ENCODE results near the gene ENTPD3.

Gene ENTPD3

DNA sequence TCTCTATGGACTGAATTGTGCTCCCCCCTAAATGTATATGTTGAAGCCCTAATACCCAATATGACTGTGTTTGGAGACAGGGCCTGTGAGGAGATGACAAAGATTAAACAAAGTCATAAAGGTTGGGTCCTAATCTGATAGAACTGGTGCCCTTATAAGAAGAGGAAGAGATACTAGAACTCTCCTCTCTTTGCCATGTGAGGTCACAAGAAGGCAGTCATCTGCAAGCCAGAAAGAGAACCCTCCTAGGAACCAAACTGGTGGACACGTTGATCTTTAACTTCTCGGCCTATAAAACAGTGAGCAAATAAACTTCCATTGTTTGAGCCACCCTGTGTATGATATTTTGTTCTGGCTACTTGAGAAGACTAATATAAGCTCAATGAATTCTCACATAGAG is 31.6 kb upstream of the ENTPD3 start:
- DNase-seq, result no peak
- TF ChIP-seq, protein P1, sequence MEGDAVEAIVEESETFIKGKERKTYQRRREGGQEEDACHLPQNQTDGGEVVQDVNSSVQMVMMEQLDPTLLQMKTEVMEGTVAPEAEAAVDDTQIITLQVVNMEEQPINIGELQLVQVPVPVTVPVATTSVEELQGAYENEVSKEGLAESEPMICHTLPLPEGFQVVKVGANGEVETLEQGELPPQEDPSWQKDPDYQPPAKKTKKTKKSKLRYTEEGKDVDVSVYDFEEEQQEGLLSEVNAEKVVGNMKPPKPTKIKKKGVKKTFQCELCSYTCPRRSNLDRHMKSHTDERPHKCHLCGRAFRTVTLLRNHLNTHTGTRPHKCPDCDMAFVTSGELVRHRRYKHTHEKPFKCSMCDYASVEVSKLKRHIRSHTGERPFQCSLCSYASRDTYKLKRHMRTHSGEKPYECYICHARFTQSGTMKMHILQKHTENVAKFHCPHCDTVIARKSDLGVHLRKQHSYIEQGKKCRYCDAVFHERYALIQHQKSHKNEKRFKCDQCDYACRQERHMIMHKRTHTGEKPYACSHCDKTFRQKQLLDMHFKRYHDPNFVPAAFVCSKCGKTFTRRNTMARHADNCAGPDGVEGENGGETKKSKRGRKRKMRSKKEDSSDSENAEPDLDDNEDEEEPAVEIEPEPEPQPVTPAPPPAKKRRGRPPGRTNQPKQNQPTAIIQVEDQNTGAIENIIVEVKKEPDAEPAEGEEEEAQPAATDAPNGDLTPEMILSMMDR (IDR thresholded peaks at IDR 0.05; ENCODE audit: low read depth, low read length), result no peak
- H3K27me3 ChIP-seq, result no peaks in the 10 kb centered on the region
- no peaks in the 10 kb centered on the region for H3K36me3 ChIP-seq
- no peak overlapping the region for H3K4me3 ChIP-seq (ENCODE audit: low read depth, low read length)
- no peaks in the 10 kb centered on the region for H3K9me3 ChIP-seq
- no peaks in the 10 kb centered on the region for H3K4me1 ChIP-seq

DNA sequence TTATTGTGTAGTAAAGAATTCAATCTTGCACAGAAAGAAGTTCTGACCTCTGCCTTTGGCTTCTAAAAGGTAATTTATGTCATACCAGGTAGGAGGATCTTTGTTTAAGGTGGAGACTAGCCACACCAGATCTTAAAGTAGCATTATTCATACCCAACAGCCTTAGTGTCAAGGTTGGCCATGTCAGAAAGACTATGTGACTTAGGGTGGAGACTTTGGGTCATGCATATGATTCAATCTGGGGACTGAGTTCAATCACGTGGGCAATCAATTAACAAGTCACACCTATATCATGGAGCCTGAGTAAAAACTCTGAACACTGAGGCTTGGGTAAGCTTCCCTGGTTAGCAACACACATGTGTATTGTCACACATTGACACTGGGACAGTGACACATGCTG is 28.5 kb upstream of the ENTPD3 start:
- H3K9me3 ChIP-seq, result no peaks in the 10 kb centered on the region
- H3K4me3 ChIP-seq (ENCODE audit: low read depth, low read length), result no peak overlapping the region
- TF ChIP-seq, protein P1 (IDR thresholded peaks at IDR 0.05; ENCODE audit: low read depth, low read length), result no peak

DNA sequence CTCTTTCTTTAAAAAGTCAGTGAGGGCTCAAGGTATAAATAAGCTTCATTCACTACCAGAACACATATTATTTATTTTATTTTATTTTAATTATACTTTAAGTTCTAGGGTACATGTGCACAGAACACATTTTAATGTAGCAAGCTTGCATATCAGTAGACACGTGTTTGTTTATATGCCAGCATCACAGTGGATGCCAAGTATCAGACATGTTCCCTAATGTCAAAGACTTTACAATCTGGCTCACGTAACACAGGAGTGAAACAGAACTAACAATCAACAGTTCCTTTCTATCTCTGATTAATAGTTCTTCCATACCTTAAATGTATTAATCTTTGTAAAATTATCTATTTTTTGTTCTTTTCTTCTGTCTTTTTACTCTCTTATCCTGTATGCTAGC is 23.3 kb upstream of the ENTPD3 start:
- DNase-seq, result no peak
- no peaks in the 10 kb centered on the region for H3K4me1 ChIP-seq
- no peaks in the 10 kb centered on the region for H3K27me3 ChIP-seq
- no peaks in the 10 kb centered on the region for H3K36me3 ChIP-seq
- no peak overlapping the region for H3K4me3 ChIP-seq (ENCODE audit: low read depth, low read length)
- H3K9me3 ChIP-seq, result no peaks in the 10 kb centered on the region
- TF ChIP-seq, protein P1 (IDR thresholded peaks at IDR 0.05; ENCODE audit: low read depth, low read length), result no peak

More for the DNA sequence above, 28.5 kb upstream of the ENTPD3 start:
- DNase-seq, result no peak
- no peaks in the 10 kb centered on the region for H3K4me1 ChIP-seq
- no peaks in the 10 kb centered on the region for H3K27me3 ChIP-seq
- no peaks in the 10 kb centered on the region for H3K36me3 ChIP-seq

DNA sequence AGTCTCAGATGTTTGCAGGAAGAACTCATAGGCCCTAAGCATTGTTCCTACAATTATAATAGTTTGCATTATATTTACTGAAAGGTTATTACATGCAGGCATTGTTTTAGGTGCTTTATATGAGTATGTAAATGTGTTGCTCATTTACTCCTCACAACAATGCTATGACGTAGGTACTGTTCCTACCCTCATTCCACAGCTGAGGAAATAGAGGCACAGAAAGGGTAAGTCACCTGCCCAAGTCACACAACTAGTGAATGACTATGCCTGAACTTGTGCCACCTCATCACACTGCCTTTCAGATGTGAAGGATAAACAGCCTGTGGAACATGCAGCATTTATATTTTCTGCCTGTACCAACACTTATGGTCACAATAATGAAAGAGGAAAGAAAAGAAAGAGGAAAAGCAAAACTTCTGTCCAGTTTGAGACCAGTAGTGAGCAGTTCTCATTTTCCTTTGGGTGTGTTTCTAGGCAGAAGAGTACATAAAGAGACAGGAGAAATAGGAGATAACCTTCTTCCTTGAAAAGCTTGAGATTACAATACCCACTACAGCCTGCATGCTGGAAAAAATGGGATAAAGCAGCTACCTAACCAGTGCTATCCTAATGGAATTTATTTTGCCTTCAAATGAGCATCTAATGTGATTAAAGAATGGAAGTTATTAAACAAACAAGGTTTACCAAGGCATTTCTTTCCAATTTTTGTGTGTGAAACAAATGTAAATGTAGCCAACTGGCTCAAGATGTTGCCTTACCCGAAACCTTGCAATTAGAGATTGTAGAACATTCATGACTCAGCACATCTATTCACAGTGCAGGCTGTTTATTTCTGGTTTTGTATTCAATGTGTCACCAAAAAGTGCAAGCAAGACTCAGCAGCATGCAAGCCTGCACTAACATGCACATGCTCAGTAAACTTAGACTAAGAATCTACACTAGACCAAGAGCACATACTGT is 20.5 kb upstream of the ENTPD3 start:
- H3K4me3 ChIP-seq (ENCODE audit: low read depth, low read length), result no peak overlapping the region
- no peaks in the 10 kb centered on the region for H3K36me3 ChIP-seq
- TF ChIP-seq, protein P1 (IDR thresholded peaks at IDR 0.05; ENCODE audit: low read depth, low read length), result no peak
- no peak for DNase-seq
- H3K4me1 ChIP-seq, result no peaks in the 10 kb centered on the region
- no peaks in the 10 kb centered on the region for H3K9me3 ChIP-seq
- H3K27me3 ChIP-seq, result no peaks in the 10 kb centered on the region

DNA sequence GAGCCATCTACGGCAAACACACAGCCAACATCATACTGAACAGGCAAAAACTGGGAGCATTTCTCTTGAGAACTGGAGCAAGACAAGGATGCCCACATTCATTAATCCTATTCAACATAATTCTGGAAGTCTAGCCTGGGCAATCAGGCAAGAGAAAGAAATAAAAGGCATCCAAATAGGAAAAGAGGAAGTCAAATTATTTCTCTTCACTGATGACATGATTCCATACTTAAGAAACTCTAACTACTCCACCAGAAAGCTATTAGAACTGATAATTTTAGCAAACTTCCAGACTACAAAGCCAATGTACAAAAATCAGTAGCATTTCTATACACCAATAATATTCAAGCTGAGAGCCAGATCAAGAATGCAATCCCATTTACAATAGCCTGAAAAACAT is 17.3 kb upstream of the ENTPD3 start:
- Histone ChIP-seq H3K36me3 (no peaks in the 10 kb centered on the region), H3K27me3 (no peaks in the 10 kb centered on the region), H3K4me1 (no peaks in the 10 kb centered on the region), H3K4me3 (ENCODE audit: low read depth, low read length) (no peak overlapping the region), H3K9me3 (no peaks in the 10 kb centered on the region)
- TF ChIP-seq, protein P1 (IDR thresholded peaks at IDR 0.05; ENCODE audit: low read depth, low read length), result no peak
- DNase-seq, result no peak

DNA sequence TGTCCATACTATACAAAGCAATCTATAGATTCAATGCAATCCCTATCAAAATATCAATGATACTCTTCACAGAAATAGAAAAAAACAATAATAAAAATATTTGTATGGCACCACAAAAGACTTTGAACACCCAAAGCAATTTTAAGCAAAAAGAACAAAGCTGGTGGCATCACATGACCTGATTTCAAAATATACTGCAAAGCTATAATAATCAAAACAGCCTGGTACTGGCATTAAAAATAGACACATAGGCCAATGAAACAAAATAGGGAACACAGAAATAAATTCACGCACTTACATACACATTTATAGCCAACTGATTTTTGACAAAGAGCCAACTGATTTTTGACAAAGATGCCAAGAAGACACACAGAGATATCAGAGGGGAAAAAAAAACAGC is 9.2 kb upstream of the ENTPD3 start:
- no peak overlapping the region for H3K4me3 ChIP-seq (ENCODE audit: low read depth, low read length)
- no peaks in the 10 kb centered on the region for H3K27me3 ChIP-seq
- no peaks in the 10 kb centered on the region for H3K4me1 ChIP-seq
- TF ChIP-seq, protein P1 (IDR thresholded peaks at IDR 0.05; ENCODE audit: low read depth, low read length), result no peak
- H3K36me3 ChIP-seq, result no peaks in the 10 kb centered on the region
- no peak for DNase-seq
- H3K9me3 ChIP-seq, result no peaks in the 10 kb centered on the region
